GM19328 (cell line): ENCODE results near the gene ONECUT3.

ENCODE experiments used
- ATAC-seq: cut with Tn5 transposase; IDR thresholded peaks from one replicate; pipeline ENCODE4 v1.9.1; 2021; ENCODE audit warnings: mild to moderate bottlenecking, moderate library complexity; ENCODE audit not compliant: unreplicated experiment

Gene ONECUT3

DNA sequence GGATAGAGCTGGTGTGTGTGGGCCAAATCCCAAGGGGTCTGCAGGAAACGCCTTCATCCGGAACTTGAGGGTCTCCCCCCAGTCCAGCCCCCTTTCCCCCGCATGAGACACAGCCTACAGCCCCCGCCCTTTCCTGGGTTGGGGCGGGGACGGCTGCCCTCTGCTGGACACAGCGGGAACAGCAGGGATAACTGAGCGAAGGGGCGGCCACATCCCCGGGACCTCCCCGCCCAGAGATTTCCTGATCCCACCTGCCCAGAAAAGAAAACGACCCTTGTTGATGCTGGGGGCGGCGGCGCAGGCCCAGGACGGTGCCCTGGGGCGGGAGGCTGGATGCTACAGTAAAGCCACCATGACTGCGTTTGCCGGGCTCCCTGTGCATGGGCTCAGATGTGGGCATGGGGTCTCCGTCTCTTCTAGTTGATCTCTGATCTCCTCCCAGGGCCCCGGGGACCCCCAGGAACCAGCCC is 14.2 kb downstream of the ONECUT3 start:
- no peak for ATAC-seq

DNA sequence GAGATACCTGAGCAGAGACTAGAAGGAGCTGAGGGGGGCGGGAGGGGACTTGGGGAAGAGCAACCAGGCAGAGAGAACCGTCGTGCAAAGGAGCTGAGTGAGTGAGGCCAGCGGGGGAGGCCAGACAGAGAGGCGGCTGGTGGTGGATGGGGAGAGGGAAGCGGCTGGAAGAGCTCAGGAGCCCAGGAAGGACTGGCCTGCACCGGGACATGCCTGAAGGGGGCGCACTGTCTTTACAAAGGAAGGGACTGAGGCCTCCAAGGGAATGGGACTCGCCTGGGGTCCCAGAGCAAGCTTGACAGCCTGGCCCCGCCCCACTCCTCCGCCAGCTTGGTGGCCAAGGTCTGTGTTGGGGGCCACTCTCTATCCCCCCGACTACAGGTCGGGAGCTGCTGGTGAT is 14.9 kb downstream of the ONECUT3 start:
- no peak for ATAC-seq

DNA sequence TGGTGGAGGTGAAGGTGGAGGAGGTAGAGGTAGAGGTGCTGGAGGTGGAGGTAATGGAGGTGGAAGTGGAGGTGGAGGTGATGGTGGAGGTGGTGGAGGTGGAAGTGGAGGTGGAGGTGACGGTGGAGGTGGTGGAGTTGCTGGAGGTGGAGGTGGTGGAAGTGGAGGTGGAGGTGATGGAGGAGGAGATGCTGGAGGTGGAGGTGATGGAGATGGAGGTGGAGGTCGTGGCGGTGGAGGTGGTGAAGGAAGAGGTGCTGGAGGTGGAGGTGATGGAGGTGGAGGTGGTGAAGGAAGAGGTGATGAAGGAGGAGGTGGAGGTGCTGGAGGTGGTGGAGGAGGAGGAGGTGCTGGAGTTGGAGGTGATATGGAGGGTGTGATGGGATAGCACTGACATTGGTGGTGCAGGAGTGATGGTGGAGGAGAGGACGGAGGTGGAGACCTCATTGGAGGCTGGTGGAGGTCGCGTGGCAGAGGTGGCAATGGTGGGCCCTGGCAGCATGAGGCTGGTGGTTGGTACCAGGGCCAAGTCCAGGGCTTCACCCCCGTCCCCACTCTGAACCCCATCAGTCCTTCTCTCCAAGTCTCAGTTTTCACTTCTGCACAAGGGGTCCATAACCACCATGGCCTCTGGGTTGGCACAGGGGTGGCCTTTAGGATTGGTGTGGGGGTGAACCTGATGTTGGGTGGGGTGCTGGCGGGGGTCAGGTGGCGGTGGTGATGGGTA is 15.8 kb downstream of the ONECUT3 start:
- no peak for ATAC-seq

GRCh38 chr19:1769645-1769985 is 16.3 kb downstream of the ONECUT3 start:
- no peak for ATAC-seq

GRCh38 chr19:1770866-1771576 is 17.7 kb downstream of the ONECUT3 start:
- ATAC-seq: no peak

DNA sequence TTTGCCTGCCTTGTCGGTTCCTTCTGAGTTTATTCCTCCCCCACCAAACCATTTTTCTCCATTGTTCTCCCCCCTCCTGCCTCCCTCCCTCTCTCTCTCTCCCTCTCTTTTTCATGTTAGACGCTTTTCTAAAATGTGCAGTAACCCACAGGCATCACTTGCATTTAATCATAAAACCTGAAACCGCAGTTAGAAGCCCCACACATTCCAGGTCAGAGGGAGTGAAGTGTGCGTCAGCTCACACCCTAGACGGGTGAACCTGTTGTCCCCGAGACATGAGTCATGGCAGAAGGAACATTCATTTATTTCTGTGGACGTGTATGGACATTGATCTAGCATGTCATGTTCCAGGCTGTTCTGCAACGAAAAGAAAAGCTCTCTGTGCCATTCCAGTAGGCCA is 19.9 kb downstream of the ONECUT3 start:
- no peak for ATAC-seq

DNA sequence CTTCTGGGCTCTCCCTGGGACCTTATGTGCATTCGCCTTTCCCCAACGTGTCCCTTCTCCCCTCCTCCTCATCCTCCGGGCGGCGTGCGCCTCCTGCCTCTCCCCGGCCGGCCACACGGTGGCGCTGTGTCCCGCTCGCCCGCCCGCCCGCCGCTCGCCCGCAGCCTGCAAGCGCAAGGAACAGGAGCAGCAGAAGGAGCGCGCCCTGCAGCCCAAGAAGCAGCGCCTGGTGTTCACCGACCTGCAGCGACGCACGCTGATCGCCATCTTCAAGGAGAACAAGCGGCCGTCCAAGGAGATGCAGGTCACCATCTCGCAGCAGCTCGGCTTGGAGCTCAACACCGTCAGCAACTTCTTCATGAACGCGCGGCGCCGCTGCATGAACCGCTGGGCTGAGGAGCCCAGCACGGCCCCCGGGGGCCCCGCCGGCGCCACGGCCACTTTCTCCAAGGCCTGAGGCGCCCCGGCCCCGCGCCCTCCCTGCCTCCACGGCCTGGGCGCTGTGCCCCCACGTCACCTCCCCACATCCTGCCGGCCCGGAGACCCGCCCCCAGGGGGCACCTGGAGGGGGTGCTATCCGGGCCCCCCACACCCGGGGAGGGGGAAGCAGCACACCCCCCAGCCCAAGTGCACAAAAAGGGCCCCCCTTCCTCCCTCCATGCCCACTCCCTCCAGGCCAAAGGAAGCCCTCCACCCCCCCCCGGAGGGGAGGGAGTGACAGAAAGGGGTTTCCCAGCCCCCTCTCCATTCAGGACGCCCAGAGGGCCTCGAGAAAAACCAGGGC is 21.9 kb downstream of the ONECUT3 start:
- ATAC-seq: no peak

DNA sequence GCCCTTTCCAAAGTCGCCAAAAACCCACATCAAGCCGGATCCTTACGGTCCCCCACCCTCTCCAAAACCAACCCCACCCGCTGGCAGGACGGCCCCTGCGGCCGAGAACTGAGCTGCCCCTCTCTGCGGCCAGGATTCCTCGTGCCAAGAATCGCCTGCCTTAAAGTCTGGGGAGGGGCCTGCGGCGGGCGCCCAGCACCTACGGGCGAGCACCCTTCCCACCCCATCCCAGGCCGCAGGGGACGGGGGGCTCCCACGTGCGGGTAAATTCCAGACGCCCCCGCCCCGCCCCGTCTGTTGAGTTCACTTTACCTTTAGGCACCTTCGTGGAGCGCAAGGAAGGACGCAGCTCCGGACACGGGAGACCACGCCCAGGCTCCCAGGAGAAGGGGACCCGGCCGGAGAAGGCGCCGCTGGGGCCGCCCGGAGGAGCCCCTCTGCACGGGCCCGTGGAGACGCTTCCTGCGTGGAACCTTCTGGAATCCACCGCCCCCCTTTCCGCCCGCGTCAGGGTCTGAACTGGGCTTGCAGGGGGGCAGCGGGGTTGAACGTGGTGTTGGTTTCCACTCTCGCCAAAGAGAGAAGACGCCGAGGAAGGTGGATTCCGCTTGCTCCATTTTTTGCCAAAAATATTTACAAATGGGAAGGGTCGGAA is 22.8 kb downstream of the ONECUT3 start:
- no peak for ATAC-seq

DNA sequence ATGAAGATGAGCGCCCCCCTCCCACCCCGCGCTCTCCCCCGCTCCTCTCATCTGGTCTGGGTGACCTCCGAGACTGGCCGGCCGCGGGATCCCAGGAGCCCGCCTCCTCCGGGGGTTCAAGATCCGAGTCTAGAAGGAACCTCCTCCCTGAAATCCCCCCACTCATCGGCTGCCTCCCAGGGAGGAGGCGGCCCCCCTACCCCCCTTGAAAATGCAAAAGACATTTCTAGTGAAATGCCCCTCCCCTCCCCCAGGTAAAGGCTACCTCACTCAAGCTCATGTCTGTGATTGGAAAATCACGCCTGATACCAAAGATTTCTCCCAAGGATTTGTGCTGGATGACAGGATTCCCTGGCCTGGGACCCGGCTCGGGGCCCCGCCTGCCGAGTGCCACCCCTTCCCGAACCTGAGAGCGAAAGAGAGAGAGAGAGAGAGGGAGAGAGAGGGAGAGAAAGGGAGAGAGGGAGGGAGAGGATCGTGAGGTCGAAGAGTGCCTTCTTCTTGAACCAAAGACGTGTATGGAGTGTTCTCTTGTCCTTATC is 23.4 kb downstream of the ONECUT3 start:
- ATAC-seq: no peak

DNA sequence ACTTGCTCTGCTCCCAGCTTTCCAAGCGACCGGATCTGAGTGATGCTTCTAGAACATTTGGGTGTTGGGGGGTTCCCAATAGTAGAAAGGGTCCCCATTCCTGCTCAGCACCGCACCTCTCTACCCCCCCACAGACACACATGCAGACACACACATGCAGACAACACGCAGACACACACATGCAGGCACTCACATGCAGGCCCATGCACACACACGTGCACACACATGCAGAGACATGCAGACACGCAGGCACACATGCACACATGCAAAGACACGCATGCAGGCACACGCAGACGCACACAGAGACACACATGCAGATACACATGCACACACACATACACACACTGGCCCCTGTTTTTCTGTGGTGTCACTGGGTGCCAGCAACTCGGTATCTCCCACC is 23.8 kb downstream of the ONECUT3 start:
- ATAC-seq: no peak

GRCh38 chr19:1779574-1779973 is 26.3 kb downstream of the ONECUT3 start:
- no peak for ATAC-seq

GRCh38 chr19:1780272-1780958 is 27.1 kb downstream of the ONECUT3 start:
- ATAC-seq: no peak

DNA sequence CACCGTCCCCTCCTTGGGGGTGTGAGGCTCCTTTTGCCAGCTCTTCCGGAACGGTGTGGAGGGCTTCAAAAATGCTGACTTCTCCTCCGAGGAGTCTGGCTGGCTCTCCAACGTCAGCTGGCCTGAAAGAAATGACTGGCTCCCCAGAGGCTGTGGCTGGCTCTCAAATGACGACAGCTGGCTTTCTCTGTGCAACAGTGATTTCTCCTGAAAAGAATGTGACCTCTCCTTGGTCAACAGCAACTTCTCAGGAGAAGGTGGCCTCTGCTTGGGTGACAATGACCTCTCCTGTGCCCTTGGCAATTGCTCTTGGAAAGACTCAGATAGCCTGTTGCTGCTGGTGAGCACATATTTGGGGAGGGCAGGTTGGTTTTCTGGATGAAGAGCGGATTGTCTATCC is 29.2 kb downstream of the ONECUT3 start:
- no peak for ATAC-seq

DNA sequence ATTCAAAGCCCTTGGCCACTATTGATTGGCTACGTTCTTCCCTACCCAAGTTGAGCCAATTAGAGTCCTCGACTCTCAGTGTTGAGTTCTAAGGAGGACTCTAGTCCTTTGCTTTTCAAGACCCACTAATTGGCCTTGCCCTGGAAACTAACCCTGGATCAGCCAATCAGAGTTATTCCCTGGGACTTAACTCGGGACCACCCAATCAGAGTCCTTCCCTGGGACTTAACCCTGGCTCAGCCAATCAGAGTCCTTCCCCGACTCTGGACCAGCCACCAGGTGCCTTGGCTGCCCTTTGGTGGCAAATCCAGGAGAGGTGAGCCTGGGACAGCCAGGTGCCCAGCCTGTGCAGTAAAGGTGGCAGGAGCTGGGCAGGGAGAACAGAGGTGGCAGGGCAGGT is 30.0 kb downstream of the ONECUT3 start:
- no peak for ATAC-seq

DNA sequence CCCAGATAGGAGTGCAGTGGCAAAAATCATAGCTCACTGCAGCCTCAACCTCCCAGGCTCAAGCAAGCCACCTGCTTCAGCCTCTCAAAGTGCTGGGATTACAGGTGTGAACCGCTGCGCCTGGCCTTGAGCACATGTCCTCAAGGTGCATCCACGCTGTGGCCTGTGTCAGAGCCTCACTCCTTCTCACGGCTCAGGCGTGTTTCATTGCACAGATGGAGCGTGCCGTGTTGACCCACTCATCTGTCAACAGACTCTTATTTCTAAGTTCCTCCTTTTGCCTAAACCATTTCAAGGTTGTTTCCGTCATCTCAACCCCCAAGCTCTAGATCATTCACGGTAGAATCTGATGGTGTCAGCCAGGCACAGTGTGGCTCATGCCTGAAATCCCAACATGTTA is 30.6 kb downstream of the ONECUT3 start:
- no peak for ATAC-seq

DNA sequence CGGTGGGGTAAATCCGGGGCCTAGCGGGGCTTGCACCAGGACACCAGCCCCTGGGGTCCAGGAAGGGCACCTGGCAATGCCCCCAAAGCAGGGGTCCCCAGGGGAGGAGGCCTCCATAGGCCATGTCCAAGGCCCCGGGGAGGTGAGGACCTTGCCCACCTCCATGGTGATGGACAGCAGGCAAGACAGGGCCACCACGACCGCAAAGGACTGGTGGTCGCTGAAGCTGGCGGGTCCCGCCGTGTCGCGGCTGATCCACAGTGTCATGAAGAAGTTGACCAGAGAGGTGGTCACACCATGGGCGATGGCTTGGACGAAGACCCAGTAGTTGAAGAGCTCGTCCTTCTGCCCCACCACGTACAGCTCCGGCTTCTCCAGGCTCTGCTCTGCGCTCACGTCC is 32.0 kb downstream of the ONECUT3 start:
- ATAC-seq: no peak

DNA sequence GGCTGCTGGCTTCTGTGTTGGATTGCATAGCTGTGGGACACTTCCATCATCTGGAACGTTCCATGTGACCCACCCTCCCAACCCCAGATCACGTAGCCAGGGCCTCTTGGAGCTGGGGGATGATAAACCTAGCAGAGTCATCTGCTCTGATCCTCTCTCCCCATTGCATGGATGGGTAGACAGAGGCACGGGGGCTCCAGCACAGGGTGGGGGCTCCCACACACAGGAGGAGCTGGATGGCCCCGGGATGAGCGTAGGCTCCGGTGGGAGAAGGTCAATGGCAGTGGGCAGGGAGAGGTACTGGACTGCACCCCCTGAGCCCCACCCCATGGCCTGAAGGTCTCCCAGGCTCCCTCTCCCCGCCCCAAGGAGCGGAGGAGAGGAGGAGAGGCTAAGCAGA is 33.4 kb downstream of the ONECUT3 start:
- no peak for ATAC-seq

GRCh38 chr19:1787116-1787515 is 33.8 kb downstream of the ONECUT3 start:
- no peak for ATAC-seq

GRCh38 chr19:1789261-1790041 is 36.1 kb downstream of the ONECUT3 start:
- ATAC-seq: no peak
